Activated naive CD4-positive, alpha-beta T cell treated with anti-CD3 and anti-CD28 coated beads for 36 hours (primary cell): ENCODE results near the gene FAM234A. TPM values are rescaled to one million over a fixed set of nuclear protein-coding genes. Genes with fewer than 3 reads are reported as not detected.

ENCODE experiments used
- CTCF ChIA-PET: fragments of 350-600 bp; sonication (Branson Sonifier 250); formaldehyde crosslinking; loops from one replicate; lab custom pipeline; 2021; ENCODE audit warnings: antibody characterized with exemption; lab: Charles Lee
- DNase-seq: peaks from one replicate; pipeline ENCODE4 v3.0.0-alpha.2; 2020
- H3K27ac Mint-ChIP-seq: one replicate; pipeline ENCODE4 v1.8.0; 2021; ENCODE audit warnings: mild to moderate bottlenecking, mixed read lengths
- H3K27me3 Mint-ChIP-seq: one replicate; pipeline ENCODE4 v1.8.0; 2021; ENCODE audit warnings: low read depth, mixed read lengths
- H3K36me3 Mint-ChIP-seq: one replicate; pipeline ENCODE4 v1.8.0; 2021; ENCODE audit warnings: low read depth, mixed read lengths
- H3K4me1 Mint-ChIP-seq: one replicate; pipeline ENCODE4 v1.8.0; 2021; ENCODE audit warnings: low read depth, mixed read lengths
- H3K4me3 Mint-ChIP-seq: one replicate; pipeline ENCODE4 v1.8.0; 2021; ENCODE audit warnings: mild to moderate bottlenecking, moderate library complexity, mixed read lengths
- H3K9me3 Mint-ChIP-seq: one replicate; pipeline ENCODE4 v1.8.0; 2021; ENCODE audit warnings: mixed read lengths
- intact Hi-C: fragments of 100-400 bp; cut with micrococcal nuclease; formaldehyde crosslinking; loops from one replicate; pipeline ENCODE4 v1.15.1; 2023
- total RNA-seq, 2 experiments: library from RNA; stranded (reverse); gene quantifications; one replicate each; pipeline ENCODE4 v1.2.3, GENCODE V29; 2021

Gene FAM234A, protein sequence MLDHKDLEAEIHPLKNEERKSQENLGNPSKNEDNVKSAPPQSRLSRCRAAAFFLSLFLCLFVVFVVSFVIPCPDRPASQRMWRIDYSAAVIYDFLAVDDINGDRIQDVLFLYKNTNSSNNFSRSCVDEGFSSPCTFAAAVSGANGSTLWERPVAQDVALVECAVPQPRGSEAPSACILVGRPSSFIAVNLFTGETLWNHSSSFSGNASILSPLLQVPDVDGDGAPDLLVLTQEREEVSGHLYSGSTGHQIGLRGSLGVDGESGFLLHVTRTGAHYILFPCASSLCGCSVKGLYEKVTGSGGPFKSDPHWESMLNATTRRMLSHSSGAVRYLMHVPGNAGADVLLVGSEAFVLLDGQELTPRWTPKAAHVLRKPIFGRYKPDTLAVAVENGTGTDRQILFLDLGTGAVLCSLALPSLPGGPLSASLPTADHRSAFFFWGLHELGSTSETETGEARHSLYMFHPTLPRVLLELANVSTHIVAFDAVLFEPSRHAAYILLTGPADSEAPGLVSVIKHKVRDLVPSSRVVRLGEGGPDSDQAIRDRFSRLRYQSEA
- 10 to 100 TPM; 25.9 to 27.4 TPM for total RNA-seq

DNA sequence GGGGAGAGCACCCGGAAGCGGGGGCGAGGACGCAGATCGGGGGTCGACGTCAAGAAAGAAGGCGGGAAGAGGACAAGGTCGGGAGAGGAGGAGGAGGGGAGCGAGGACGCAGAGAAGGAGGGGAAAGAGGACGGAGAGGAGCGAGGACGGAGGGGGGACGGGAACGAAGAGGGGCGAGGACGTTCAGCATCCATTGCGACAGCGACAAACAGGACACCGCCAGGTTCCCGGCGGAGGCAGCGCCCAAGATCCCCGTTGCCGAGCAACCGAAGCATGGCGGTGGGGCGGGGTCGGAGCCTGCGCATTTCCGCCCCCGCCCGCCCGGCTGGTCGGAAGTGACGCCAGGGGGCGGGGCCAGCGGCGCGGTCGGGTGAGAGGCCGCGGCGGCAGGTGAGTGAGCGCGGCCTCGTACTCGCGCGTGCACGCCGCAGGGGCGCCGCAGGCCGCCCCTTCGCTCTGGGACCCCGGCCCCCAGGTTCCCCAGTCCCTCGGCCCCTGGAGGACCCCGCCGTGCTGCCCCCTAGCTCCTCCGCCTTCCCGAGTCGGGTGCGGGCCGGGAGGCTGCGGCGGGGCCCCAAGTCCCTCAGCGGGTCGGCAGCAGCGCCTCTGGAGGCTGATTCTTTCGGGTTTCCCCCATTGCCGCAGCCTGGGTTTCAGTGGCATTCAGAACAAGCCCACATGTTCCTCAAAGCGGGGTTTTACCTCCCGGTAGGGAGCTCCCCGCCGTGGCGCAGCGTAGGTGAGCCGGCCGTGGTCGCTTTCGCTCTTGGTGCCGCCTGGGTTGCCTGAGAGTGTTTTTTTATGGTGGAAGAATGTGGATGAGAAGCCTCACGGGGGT is at the start of gene FAM234A:
FAM234A (plus strand) TSS at position 354 of the 838 bp plus-strand sequence. CDS start 19,593 bp downstream, outside the sequence.
- DNase-seq = peak; percentile 97
- H3K27me3 Mint-ChIP-seq = no peaks in the 10 kb centered on the region
- CTCF ChIA-PET = interaction anchor here (0.5 to 1.8 kb wide), 9 partner anchors 10 to 575 kb away, joined by 3 to 9 read pairs (median 4); no protein-coding TSS in a partner anchor
- H3K4me1 Mint-ChIP-seq = peaks cover 23% of the 10 kb centered on the region
- intact Hi-C loops = loop anchor here (1.0 to 2.0 kb wide), 5 partner anchors 18 to 290 kb away; partner anchors contain the start of genes AXIN1, POLR3K and SNRNP25
- peak within 1 kb of the TSS; percentile 97 for H3K27ac Mint-ChIP-seq
- H3K4me3 Mint-ChIP-seq = peak within 1 kb of the TSS; percentile 94
- H3K9me3 Mint-ChIP-seq = peaks cover 2% of the 10 kb centered on the region
- peaks cover 2% of the 10 kb centered on the region for H3K36me3 Mint-ChIP-seq

DNA sequence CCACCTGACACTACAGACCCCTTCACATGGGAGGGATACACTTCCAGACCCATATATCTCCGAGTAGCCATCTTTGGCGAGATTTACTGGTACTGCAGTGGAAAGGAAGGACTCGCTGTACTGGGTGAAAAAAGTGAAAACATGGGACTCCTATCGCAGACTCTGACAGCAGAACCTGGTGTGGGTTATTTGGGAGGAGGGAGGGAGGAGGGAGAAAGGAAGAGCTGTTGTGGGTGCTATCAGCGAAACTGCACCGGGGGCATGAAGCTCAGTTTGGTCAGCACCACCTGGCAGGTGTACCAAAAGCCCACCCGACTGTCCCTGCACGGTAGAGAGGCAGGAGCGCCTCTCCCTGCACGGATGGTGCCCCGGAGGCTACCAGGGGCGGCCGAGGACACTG is 49.4 kb upstream of the FAM234A start:
- intact Hi-C loops = no loop called here
- no peaks in the 10 kb centered on the region for H3K27me3 Mint-ChIP-seq
- H3K27ac Mint-ChIP-seq = no peak overlapping the region
- CTCF ChIA-PET = interaction anchor here (0.6 to 1.2 kb wide), 2 partner anchors 68 to 78 kb away, joined by 3 read pairs; no protein-coding TSS in a partner anchor
- H3K4me1 Mint-ChIP-seq = no peaks in the 10 kb centered on the region
- H3K4me3 Mint-ChIP-seq = no peak overlapping the region
- DNase-seq = no peak
- H3K9me3 Mint-ChIP-seq = no peaks in the 10 kb centered on the region
- peaks cover 27% of the 10 kb centered on the region for H3K36me3 Mint-ChIP-seq

DNA sequence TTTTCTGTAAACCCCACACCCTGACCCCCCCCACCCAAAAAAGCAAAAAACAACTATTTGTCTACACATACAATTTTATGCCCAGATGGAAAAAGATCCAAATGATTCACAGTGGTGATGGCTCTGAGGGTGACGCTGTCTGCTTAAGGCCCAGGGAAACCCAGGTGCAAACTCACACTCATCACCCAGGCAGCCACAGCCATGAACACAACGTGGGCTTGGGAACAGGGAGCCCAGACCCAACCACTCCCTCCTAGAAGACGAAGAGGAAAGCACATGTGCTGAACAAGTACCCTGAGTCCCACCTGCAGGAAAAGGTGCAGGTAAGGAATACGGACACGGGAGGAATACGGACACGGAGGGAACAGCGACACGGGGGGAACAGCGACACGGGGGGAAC is 48.9 kb upstream of the FAM234A start:
- no peaks in the 10 kb centered on the region for H3K27me3 Mint-ChIP-seq
- H3K4me3 Mint-ChIP-seq = no peak overlapping the region
- H3K9me3 Mint-ChIP-seq = no peaks in the 10 kb centered on the region
- DNase-seq = no peak
- CTCF ChIA-PET = interaction anchor here (1.2 kb wide), 1 partner anchor 79 kb away, joined by 3 read pairs; no protein-coding TSS in a partner anchor
- peaks cover 29% of the 10 kb centered on the region for H3K36me3 Mint-ChIP-seq
- intact Hi-C loops = no loop called here
- no peak overlapping the region for H3K27ac Mint-ChIP-seq
- no peaks in the 10 kb centered on the region for H3K4me1 Mint-ChIP-seq

DNA sequence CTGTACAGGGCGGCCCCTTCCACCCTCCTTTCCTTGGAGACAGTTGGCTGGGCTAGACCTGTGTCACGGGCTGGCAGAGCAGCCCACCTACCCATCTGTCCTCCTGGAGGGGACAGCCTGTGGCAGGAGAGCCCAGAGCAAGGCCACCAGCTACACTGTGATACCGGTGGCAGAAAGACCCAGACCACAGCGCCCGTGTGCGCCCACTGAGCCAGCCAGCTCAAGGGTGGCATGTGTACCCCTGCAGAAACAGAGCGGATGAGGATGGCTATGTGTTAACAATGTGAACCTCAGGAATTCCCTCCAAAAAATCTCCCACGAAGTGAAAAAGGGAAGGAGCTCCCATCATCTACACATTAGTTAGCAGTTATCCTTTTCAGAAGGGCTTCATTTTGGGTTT is 47.3 kb upstream of the FAM234A start:
- Mint-ChIP-seq H3K9me3 (no peaks in the 10 kb centered on the region), H3K4me1 (no peaks in the 10 kb centered on the region), H3K36me3 (peaks cover 38% of the 10 kb centered on the region), H3K27me3 (no peaks in the 10 kb centered on the region), H3K4me3 (no peak overlapping the region), H3K27ac (no peak overlapping the region)
- CTCF ChIA-PET = interaction anchor here (1.3 kb wide), 1 partner anchor 90 kb away, joined by 5 read pairs; no protein-coding TSS in a partner anchor
- intact Hi-C loops = no loop called here
- no peak for DNase-seq

DNA sequence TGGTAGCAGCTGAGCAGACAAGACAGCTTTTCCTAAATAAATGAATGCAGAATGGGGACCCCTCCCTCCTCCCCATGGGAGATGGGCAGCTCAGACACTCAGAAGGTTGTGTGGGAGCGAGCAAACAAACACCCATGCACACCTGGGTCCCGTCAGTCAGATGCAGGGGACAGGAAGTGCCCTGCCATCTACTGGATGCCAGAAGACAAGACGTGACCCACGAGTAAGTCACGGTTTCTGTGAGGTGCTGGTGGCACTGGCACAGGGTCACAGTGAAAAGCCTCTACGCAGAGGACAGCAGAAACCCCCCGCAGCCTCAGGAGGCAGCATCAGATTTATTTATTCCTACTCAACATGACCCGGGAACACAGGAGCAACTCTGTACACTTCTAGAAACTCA is 45.9 kb upstream of the FAM234A start:
- intact Hi-C loops = no loop called here
- H3K36me3 Mint-ChIP-seq = peaks cover 43% of the 10 kb centered on the region
- peak; percentile 42 for DNase-seq
- no peaks in the 10 kb centered on the region for H3K4me1 Mint-ChIP-seq
- no peak overlapping the region for H3K27ac Mint-ChIP-seq
- no peaks in the 10 kb centered on the region for H3K9me3 Mint-ChIP-seq
- CTCF ChIA-PET = interaction anchor here (1.0 kb wide), 1 partner anchor 82 kb away, joined by 3 read pairs; no protein-coding TSS in a partner anchor
- no peaks in the 10 kb centered on the region for H3K27me3 Mint-ChIP-seq
- no peak overlapping the region for H3K4me3 Mint-ChIP-seq

DNA sequence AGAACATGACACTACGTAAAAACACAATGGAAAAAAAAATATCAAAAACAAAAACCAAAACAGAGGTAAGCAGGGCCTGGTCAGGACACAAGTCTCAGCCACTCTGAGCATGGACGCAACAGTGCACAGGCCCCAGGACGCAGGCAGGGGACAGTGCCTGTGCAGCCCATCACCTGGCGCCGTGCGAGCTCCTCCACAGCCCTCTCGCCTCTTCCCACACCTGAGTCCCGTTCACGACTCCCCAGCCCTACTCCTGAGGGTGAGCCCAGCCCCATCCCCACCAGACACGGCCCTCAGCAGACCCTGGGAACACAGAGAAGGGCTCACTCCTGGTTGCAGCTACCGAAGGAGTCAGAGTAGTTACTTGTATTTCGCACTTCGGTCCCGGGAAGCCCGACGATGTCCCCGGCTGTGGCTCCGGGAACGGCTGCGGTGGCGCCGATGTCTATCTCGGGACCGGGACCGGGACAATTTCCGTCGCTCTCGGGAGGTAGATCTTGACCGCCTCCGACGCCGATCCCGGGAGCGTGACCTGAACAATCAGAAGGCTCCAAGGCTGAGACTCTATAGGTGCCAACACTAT is 44.9 kb upstream of the FAM234A start:
- H3K9me3 Mint-ChIP-seq = no peaks in the 10 kb centered on the region
- intact Hi-C loops = no loop called here
- no peak for DNase-seq
- H3K36me3 Mint-ChIP-seq = peaks cover 43% of the 10 kb centered on the region
- no peaks in the 10 kb centered on the region for H3K27me3 Mint-ChIP-seq
- no peaks in the 10 kb centered on the region for H3K4me1 Mint-ChIP-seq
- H3K27ac Mint-ChIP-seq = no peak overlapping the region
- no peak overlapping the region for H3K4me3 Mint-ChIP-seq
- CTCF ChIA-PET = interaction anchor here (0.6 to 1.0 kb wide), 2 partner anchors 83 to 222 kb away, joined by 3 read pairs; no protein-coding TSS in a partner anchor

DNA sequence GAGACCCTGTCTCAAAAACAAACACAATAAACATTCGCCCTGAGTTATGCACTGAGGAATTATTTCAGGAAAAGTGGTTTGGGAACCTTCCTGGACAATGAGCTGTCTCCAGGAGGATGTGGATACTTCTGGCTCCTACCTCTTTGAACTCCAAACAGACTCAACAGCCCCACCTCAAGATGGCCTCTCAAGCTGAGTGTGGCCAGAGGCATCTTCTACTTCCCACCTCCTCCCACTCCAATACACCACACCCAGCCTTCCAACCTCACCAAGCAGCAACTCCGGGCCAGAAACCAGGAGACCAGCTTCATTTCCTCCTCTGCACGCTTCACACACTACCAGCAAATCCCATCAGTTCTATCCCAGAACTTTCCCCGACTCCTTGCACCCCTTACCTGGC is 42.8 kb upstream of the FAM234A start:
- Mint-ChIP-seq H3K36me3 (peaks cover 36% of the 10 kb centered on the region), H3K4me1 (no peaks in the 10 kb centered on the region), H3K27ac (no peak overlapping the region), H3K9me3 (no peaks in the 10 kb centered on the region), H3K4me3 (no peak overlapping the region), H3K27me3 (no peaks in the 10 kb centered on the region)
- DNase-seq = no peak
- intact Hi-C loops = no loop called here
- CTCF ChIA-PET = no interaction called here

DNA sequence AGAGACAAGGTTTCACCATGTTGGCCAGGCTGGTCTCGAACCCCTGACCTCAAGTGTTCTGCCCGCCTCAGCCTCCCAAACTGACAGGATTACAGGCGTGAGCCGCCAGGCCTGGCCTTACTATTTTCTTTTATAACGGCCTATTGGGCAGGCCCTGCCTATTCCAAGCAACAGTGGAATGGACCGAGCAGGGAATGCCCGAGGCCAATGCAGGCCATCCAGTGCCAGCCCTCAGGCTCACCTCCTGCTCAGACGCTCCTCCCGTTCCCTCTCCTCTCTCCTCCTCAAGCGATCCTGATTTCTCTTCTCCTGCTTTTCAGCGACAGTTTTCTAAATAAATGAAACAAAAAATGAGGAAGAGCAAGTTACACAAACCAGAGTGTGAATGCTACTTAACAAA is 41.9 kb upstream of the FAM234A start:
- Mint-ChIP-seq H3K36me3 (peaks cover 34% of the 10 kb centered on the region), H3K9me3 (no peaks in the 10 kb centered on the region), H3K4me1 (no peaks in the 10 kb centered on the region), H3K27me3 (no peaks in the 10 kb centered on the region), H3K27ac (no peak overlapping the region), H3K4me3 (no peak overlapping the region)
- intact Hi-C loops = no loop called here
- no peak for DNase-seq
- CTCF ChIA-PET = interaction anchor here (0.6 to 0.7 kb wide), 2 partner anchors 120 to 475 kb away, joined by 3 to 4 read pairs; no protein-coding TSS in a partner anchor

DNA sequence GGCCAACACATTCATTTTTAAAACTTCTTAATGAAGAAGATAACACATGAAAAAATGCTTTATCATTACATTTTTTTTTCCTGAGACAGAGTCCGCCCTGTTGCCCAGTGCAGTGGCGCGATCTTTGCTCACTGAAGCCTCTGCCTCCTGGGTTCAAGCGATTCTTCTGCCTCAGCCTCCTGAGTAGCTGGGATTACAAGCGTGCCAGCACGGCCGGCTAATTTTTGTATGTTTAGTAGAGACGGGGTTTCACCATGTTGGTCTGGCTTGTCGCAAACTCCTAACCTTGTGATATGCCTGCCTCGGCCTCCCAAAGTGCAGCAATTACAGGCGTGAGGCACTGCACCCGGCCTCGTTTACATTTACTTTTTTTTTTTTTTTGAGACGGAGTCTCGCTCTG is 41.2 kb upstream of the FAM234A start:
- no peak overlapping the region for H3K27ac Mint-ChIP-seq
- H3K9me3 Mint-ChIP-seq = no peaks in the 10 kb centered on the region
- H3K4me3 Mint-ChIP-seq = no peak overlapping the region
- intact Hi-C loops = no loop called here
- no peaks in the 10 kb centered on the region for H3K27me3 Mint-ChIP-seq
- H3K36me3 Mint-ChIP-seq = peaks cover 39% of the 10 kb centered on the region
- no peaks in the 10 kb centered on the region for H3K4me1 Mint-ChIP-seq
- CTCF ChIA-PET = interaction anchor here (0.8 kb wide), 1 partner anchor 128 kb away, joined by 3 read pairs; no protein-coding TSS in a partner anchor
- DNase-seq = no peak

DNA sequence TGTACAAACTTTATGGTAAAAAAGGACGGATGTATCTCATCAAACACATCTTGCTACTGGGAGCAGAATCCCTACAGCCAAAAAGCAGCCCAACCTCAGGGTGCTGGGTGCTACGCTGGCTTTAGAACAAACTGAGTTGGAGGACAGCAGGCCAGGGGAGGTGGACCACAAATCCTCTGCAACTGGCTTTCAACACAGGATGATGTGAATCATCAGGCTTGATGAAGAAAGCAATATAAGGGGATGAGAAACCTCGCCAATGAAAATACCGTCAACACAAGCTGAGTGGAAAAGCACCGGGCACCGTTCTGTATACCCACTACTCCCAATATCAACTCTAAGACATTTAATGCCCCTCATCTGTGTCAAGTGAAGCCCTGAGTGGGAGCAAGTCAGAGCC is 40.1 kb upstream of the FAM234A start:
- Mint-ChIP-seq H3K27ac (no peak overlapping the region), H3K36me3 (peaks cover 36% of the 10 kb centered on the region), H3K9me3 (no peaks in the 10 kb centered on the region), H3K27me3 (no peaks in the 10 kb centered on the region), H3K4me3 (no peak overlapping the region), H3K4me1 (no peaks in the 10 kb centered on the region)
- DNase-seq = no peak
- CTCF ChIA-PET = no interaction called here
- intact Hi-C loops = no loop called here

DNA sequence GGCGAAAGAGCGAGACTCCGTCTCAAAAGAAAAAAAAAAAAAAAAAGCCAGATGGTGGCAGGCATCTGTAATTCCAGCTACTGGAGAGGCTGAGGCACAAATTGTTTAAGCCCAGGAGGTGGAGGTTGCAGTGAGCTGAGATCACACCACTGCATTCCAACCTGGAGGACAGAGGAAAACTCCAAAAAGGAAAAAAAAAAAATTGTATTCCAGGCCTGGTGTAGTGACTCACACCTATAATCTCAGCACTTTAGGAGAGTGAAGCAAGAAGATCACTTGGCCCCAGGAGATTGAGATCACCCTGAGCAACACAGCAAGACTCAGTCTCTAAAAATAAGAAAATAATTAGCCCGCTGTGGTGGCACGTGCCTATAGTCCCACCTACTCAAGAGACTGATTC is 34.2 kb upstream of the FAM234A start:
- Mint-ChIP-seq H3K36me3 (peaks cover 36% of the 10 kb centered on the region), H3K4me1 (no peaks in the 10 kb centered on the region), H3K4me3 (no peak overlapping the region), H3K9me3 (no peaks in the 10 kb centered on the region), H3K27ac (no peak overlapping the region), H3K27me3 (no peaks in the 10 kb centered on the region)
- CTCF ChIA-PET = no interaction called here
- no peak for DNase-seq
- intact Hi-C loops = no loop called here
